K562 (cell line): ENCODE measurements around the gene KRTAP25-1. TPM values are rescaled to one million over a fixed set of nuclear protein-coding genes. Genes with fewer than 3 reads are reported as not detected.

ENCODE experiments used
- ATAC-seq: fragments of 200-7000 bp; cut with Tn5 transposase; 3 replicates; pipeline ENCODE4 v1.9.1; 2020; ENCODE audit warnings: moderate library complexity
- BruUV-seq: library from RNA; stranded (reverse); fragments of 400-500 nt; replicated peaks from 2 replicates; lab custom pipeline; 2021; lab: Mats Ljungman, UMichigan
- CTCF ChIA-PET: fragments of 300-600 bp; formaldehyde crosslinking; extraction: SDS; loops from one replicate; lab custom pipeline; 2021; ENCODE audit warnings: low intra/inter-chr PET ratio; lab: Yijun Ruan, JAX
- POLR2A ChIA-PET: fragments of 300-600, 350-650 bp; sonication (Branson Sonifier 250); formaldehyde crosslinking; extraction: SDS; loops from one replicate; lab custom pipeline; 2021; ENCODE audit warnings: antibody characterized with exemption, inconsistent platforms; lab: Yijun Ruan, JAX
- DNase-seq, 4 experiments: peaks; one replicate each; pipeline versions ENCODE4 v3.0.0 to v3.0.0-alpha.2; 2011 to 2018; ENCODE audit warnings: low spot score in 3 of 4, mixed read lengths in 3 of 4; ENCODE audit errors: extremely low read depth in 1 of 4
- FAIRE-seq: peaks from 2 replicates; lab custom pipeline; 2011; peaks lifted over from hg19 to GRCh38; lab: Jason Lieb, UNC
- H2AFZ ChIP-seq: 2 replicates; pipeline ENCODE4 v1.6.0; 2011; ENCODE audit warnings: low read depth, low read length, control low read depth, inconsistent platforms
- H3K27ac ChIP-seq: fragments of 200-600 bp; 3 replicates; pipeline ENCODE4 v1.8.0; 2011; ENCODE audit warnings: low read depth, mild to moderate bottlenecking, control low read depth, inconsistent platforms, low read length, moderate library complexity, mixed read lengths; ENCODE audit errors: extremely low read depth
- H3K27me3 ChIP-seq, 2 experiments: fragments of 300-600 bp in 1 of 2; 2 replicates in 1 of 2; 3 replicates in 1 of 2; pipeline versions ENCODE4 v1.6.0 to v1.8.0; 2011; ENCODE audit warnings: inconsistent platforms in 2 of 2, low read length in 2 of 2, mild to moderate bottlenecking in 1 of 2, mixed read lengths in 1 of 2, moderate library complexity in 1 of 2; ENCODE audit not compliant: control insufficient read depth in 2 of 2, insufficient read depth in 2 of 2
- H3K36me3 ChIP-seq: fragments of 300-600 bp; 3 replicates; pipeline ENCODE4 v1.8.0; 2011; ENCODE audit warnings: mild to moderate bottlenecking, low read length, inconsistent platforms; ENCODE audit not compliant: control insufficient read depth, insufficient read depth
- H3K4me1 ChIP-seq, 2 experiments: fragments of 200-600 bp in 1 of 2; replicated peaks in 1 of 2; 2 replicates in 1 of 2; 3 replicates in 1 of 2; pipeline versions ENCODE4 v1.5.1 to v1.8.0; 2011; ENCODE audit warnings: inconsistent platforms in 2 of 2, low read length in 2 of 2, mild to moderate bottlenecking in 1 of 2, mixed read lengths in 1 of 2, moderate library complexity in 1 of 2; ENCODE audit not compliant: control insufficient read depth in 2 of 2, insufficient read depth in 2 of 2
- H3K4me2 ChIP-seq: 2 replicates; pipeline ENCODE4 v1.6.1; 2011; ENCODE audit warnings: low read length, control low read depth, inconsistent platforms, mixed read lengths; ENCODE audit not compliant: insufficient read depth
- H3K4me3 ChIP-seq: fragments of 200-600 bp; sonication (generic), shearing (Covaris generic); 2 replicates; pipeline ENCODE4 v1.5.1; 2016; ENCODE audit warnings: control low read depth, inconsistent platforms
- H3K79me2 ChIP-seq: fragments of 200-600 bp; 3 replicates; pipeline ENCODE4 v1.8.0; 2011; ENCODE audit warnings: low read length, inconsistent platforms; ENCODE audit not compliant: control insufficient read depth, insufficient read depth
- H3K9ac ChIP-seq, 2 experiments: 2 replicates each; pipeline versions ENCODE4 v1.6.0 to v1.6.1; 2011; ENCODE audit warnings: low read depth in 2 of 2, low read length in 2 of 2, control low read depth in 1 of 2, inconsistent platforms in 1 of 2, mild to moderate bottlenecking in 1 of 2, mixed read lengths in 1 of 2; ENCODE audit not compliant: insufficient read depth in 1 of 2
- H3K9me1 ChIP-seq: one replicate; pipeline ENCODE4 v1.6.0; 2011; ENCODE audit warnings: inconsistent platforms, mild to moderate bottlenecking, low read length, moderate library complexity; ENCODE audit not compliant: control insufficient read depth, insufficient read depth
- H3K9me3 ChIP-seq: replicated peaks from 2 replicates; pipeline ENCODE4 v1.5.1; 2011; ENCODE audit warnings: low read depth, low read length, inconsistent platforms; ENCODE audit not compliant: control insufficient read depth, insufficient read depth
- H4K20me1 ChIP-seq: replicated peaks from 2 replicates; pipeline ENCODE4 v1.6.1; 2011; ENCODE audit warnings: low read length, inconsistent platforms, mixed read lengths; ENCODE audit not compliant: control insufficient read depth, insufficient read depth
- ELF4 ChIP-seq: fragments of 450-650 bp; formaldehyde crosslinking; IDR thresholded peaks from 2 replicates; pipeline ENCODE4 v1.4.0; 2022; ENCODE audit warnings: missing genetic modification characterization
- FOXO4 ChIP-seq: fragments of 450-650 bp; formaldehyde crosslinking; IDR thresholded peaks from 2 replicates; pipeline ENCODE4 v1.4.0; 2020; ENCODE audit warnings: mild to moderate bottlenecking, moderate library complexity
- HSF4 ChIP-seq: fragments of 250-450 bp; sonication (Bioruptor Pico); IDR thresholded peaks from 2 replicates; pipeline ENCODE4 v2.1.2; 2022; ENCODE audit warnings: mild to moderate bottlenecking, moderate library complexity, borderline replicate concordance
- LCOR ChIP-seq: sonication (generic); formaldehyde crosslinking; IDR thresholded peaks from 2 replicates; pipeline ENCODE4 v1.8.0; 2022; ENCODE audit warnings: mild to moderate bottlenecking, missing genetic modification reagents
- MCM3 ChIP-seq: fragments of 450-650 bp; IDR thresholded peaks from 2 replicates; pipeline ENCODE4 v1.6.1; 2016
- NR2C1 ChIP-seq, 2 experiments: fragments of 450-650 bp; IDR thresholded peaks; 2 replicates each; pipeline ENCODE4 v1.6.1; 2017; ENCODE audit warnings: mild to moderate bottlenecking in 2 of 2, antibody characterized with exemption in 1 of 2, inconsistent platforms in 1 of 2, missing compliant biosample characterization in 1 of 2, missing genetic modification characterization in 1 of 2
- PHB ChIP-seq: fragments of 250-450 bp; sonication (Bioruptor Pico); IDR thresholded peaks from 2 replicates; pipeline ENCODE4 v1.5.0; 2021
- RBM34 ChIP-seq: fragments of 200-400 bp; formaldehyde crosslinking; IDR thresholded peaks from 2 replicates; pipeline ENCODE4 v1.6.1; 2018; ENCODE audit warnings: low read length, borderline replicate concordance; ENCODE audit not compliant: insufficient read depth
- RBM39 ChIP-seq: fragments of 200-400 bp; formaldehyde crosslinking; optimal IDR thresholded peaks from 2 replicates; pipeline ENCODE3; 2018; ENCODE audit warnings: low read depth, low read length
- SNIP1 ChIP-seq: fragments of 450-650 bp; IDR thresholded peaks from 2 replicates; pipeline ENCODE4 v1.7.1; 2017; ENCODE audit warnings: low read depth, mild to moderate bottlenecking
- SREBF1 ChIP-seq: fragments of 150-350 bp; IDR thresholded peaks from 2 replicates; pipeline ENCODE4 v1.6.1; 2014; ENCODE audit warnings: antibody characterized with exemption, low read depth, low read length, borderline replicate concordance
- STAT6 ChIP-seq: sonication (generic); formaldehyde crosslinking; IDR thresholded peaks from 2 replicates; pipeline ENCODE4 v1.8.1; 2023; ENCODE audit warnings: mild to moderate bottlenecking, missing genetic modification reagents
- USF2 ChIP-seq: sonication (generic); formaldehyde crosslinking; IDR thresholded peaks from 2 replicates; pipeline ENCODE4 v1.5.0; 2020; ENCODE audit warnings: missing genetic modification reagents
- ZBTB8A ChIP-seq: fragments of 450-650 bp; IDR thresholded peaks from 2 replicates; pipeline ENCODE4 v1.6.1; 2018; ENCODE audit warnings: mild to moderate bottlenecking, moderate library complexity; ENCODE audit not compliant: partially characterized antibody
- ZNF121 ChIP-seq: sonication (generic); formaldehyde crosslinking; conservative IDR thresholded peaks from 2 replicates; pipeline ENCODE4 v1.8.0; 2022; ENCODE audit warnings: missing genetic modification reagents
- ZNF316 ChIP-seq: fragments of 450-650 bp; IDR thresholded peaks from 2 replicates; pipeline ENCODE4 v1.6.1; 2016
- ZNF408 ChIP-seq: fragments of 250-450 bp; sonication (Bioruptor Pico); IDR thresholded peaks from 2 replicates; pipeline ENCODE4 v1.4.0; 2020; ENCODE audit warnings: low read depth, mild to moderate bottlenecking, moderate library complexity
- ZNF740 ChIP-seq, 3 experiments: fragments of 200-800 bp in 1 of 3; sonication (Bioruptor generic) in 1 of 3; sonication (generic) in 1 of 3; formaldehyde crosslinking in 1 of 3; IDR thresholded peaks; 2 replicates each; pipeline versions ENCODE4 v1.6.1 to v1.8.0; 2016 to 2022; ENCODE audit warnings: mild to moderate bottlenecking in 2 of 3, missing compliant biosample characterization in 2 of 3, missing genetic modification characterization in 2 of 3, missing genetic modification reagents in 1 of 3
- ZNF785 ChIP-seq: fragments of 250-450 bp; sonication (Bioruptor Pico); IDR thresholded peaks from 2 replicates; pipeline ENCODE4 v1.4.0; 2020; ENCODE audit warnings: mild to moderate bottlenecking
- in situ Hi-C: fragments of 300-500 bp; cut with MboI; formaldehyde crosslinking; loops from 4 replicates; pipeline ENCODE4 v1.15.0; 2018; ENCODE audit warnings: inconsistent platforms, mixed read lengths
- intact Hi-C: fragments of 100-400 bp; cut with micrococcal nuclease; formaldehyde crosslinking; loops from 2 replicates; pipeline ENCODE4 v1.14.2; 2022
- polyA plus RNA-seq, 8 experiments: library from polyadenylated mRNA; depleted of rRNA in 4 of 8; stranded (reverse) in 5 of 8; unstranded in 3 of 8; fragments of >200 nt; fragmentation: Nextera tagmentation in 2 of 8; fragmentation: Illumina TruSeq in 1 of 8; extraction: Ambion mirVana in 2 of 8; extraction: Trizol in 1 of 8; gene quantifications; 2 replicates each; pipeline versions ENCODE4 v1.2.1 to v1.2.3, GENCODE V29; 2011 to 2014; ENCODE audit warnings: inconsistent platforms in 1 of 8, missing spikeins in 1 of 8
- total RNA-seq, 7 experiments: library from RNA; depleted of rRNA in 6 of 7; stranded (reverse); fragments of >200 nt in 6 of 7; fragmentation: Illumina TruSeq in 2 of 7; extraction: Trizol in 2 of 7; gene quantifications; 2 replicates each; pipeline versions ENCODE4 v1.2.1 to v1.2.3, GENCODE V29; 2011 to 2021; ENCODE audit warnings: low replicate concordance in 1 of 7

Gene KRTAP25-1
- total and polyA plus RNA-seq, 9 of the 15 experiments (the other 6 are each of a cell fraction or from before 2014, with no cell fraction given) = not detected

- CTCF ChIA-PET = no interaction called here
- Histone ChIP-seq H3K9me3 (no peaks in the 10 kb centered on the region), H3K27ac (no peak overlapping the region), H4K20me1 (no peaks in the 10 kb centered on the region), H3K9me1 (no peaks in the 10 kb centered on the region), H3K4me2 (no peak overlapping the region), H3K4me1 (no peaks in the 10 kb centered on the region), H3K27me3 (no peaks in the 10 kb centered on the region), H3K9ac (no peak overlapping the region), H3K79me2 (no peaks in the 10 kb centered on the region), H2AFZ (no peak overlapping the region), H3K36me3 (no peaks in the 10 kb centered on the region), H3K4me3 (no peak overlapping the region)
- no peak for ATAC-seq
- no peak for FAIRE-seq
- POLR2A ChIA-PET = no interaction called here
- no peak for TF ChIP-seq ZNF408 (CRISPR knock-in tag)
- no peak for TF ChIP-seq RBM39
- TF ChIP-seq LCOR = no peak
- TF ChIP-seq HSF4 = no peak
- TF ChIP-seq PHB (CRISPR knock-in tag) = no peak
- TF ChIP-seq ELF4 (CRISPR knock-in tag) = no peak
- TF ChIP-seq STAT6 (CRISPR knock-in tag) = no peak
- no peak for TF ChIP-seq MCM3
- TF ChIP-seq RBM34 = no peak
- TF ChIP-seq ZNF740 (CRISPR knock-in tag; IDR thresholded peaks at IDR 0.05) = no peak
- TF ChIP-seq ZNF740 (tag; IDR thresholded peaks at IDR 0.05) = no peak
- no peak for TF ChIP-seq ZNF316
- no peak for TF ChIP-seq NR2C1 (IDR thresholded peaks at IDR 0.05)
- no peak for TF ChIP-seq NR2C1 (tag; IDR thresholded peaks at IDR 0.05)
- no peak for TF ChIP-seq ZNF785 (CRISPR knock-in tag)
- no peak for TF ChIP-seq SNIP1
- no peak for TF ChIP-seq USF2 (CRISPR knock-in tag)
- no peak for TF ChIP-seq SREBF1
- no peak for TF ChIP-seq ZNF121 (CRISPR knock-in tag)
- TF ChIP-seq FOXO4 (CRISPR knock-in tag) = no peak
- TF ChIP-seq ZBTB8A = no peak
- no TSS peak for BruUV-seq
- no peak for DNase-seq
- in situ Hi-C loops = no loop called here
- intact Hi-C loops = no loop called here
Observed at GRCh38 chr21:30326390-30326789, 37.1 kb upstream of the KRTAP25-1 start.
